Testis (tissue), 2 donors: ENCODE data around the gene TOMM7.

ENCODE experiments used
- CTCF ChIP-seq, 3 experiments: fragments of 450-650 bp in 2 of 3; fragments of 200-600 bp in 1 of 3; sonication (generic) in 1 of 3; IDR thresholded peaks; one replicate each; pipeline ENCODE4 v1.5.1; 2016 to 2019; ENCODE audit warnings: antibody characterized with exemption in 3 of 3, mild to moderate bottlenecking in 2 of 3, moderate library complexity in 1 of 3
- POLR2A ChIP-seq: fragments of 450-650 bp; IDR thresholded peaks from one replicate; pipeline ENCODE4 v1.6.1; 2017; ENCODE audit warnings: antibody characterized with exemption, mild to moderate bottlenecking, moderate library complexity

- TF ChIP-seq CTCF (IDR thresholded peaks at IDR 0.05) (no peak), POLR2A (no peak)
Observed at GRCh38 chr7:22808140-22808539, 14.5 kb downstream of the TOMM7 start.
